Endothelial cell of umbilical vein (primary cell): Measurements from ENCODE around the gene SLC25A23.

Experiments used
- CTCF ChIP-seq, 2 donors: IDR thresholded peaks; 1 replicate in 1 of 2; 2 replicates in 1 of 2; pipeline ENCODE4 v1.5.1; 2011; ENCODE audit warnings: low read length in 2 of 2, mild to moderate bottlenecking in 2 of 2, moderate library complexity in 2 of 2, control low read depth in 1 of 2, inconsistent platforms in 1 of 2, low read depth in 1 of 2; ENCODE audit not compliant: insufficient read depth in 1 of 2; ENCODE audit errors: extremely low read depth in 1 of 2
- EZH2 ChIP-seq: IDR thresholded peaks from 2 replicates; pipeline ENCODE4 v1.6.1; 2012; ENCODE audit warnings: borderline replicate concordance, low read depth, mild to moderate bottlenecking, moderate library complexity, low read length, inconsistent platforms; ENCODE audit not compliant: severe bottlenecking
- GATA2 ChIP-seq: IDR thresholded peaks from 2 replicates; pipeline ENCODE4 v1.7.0; 2011; ENCODE audit warnings: low read depth, mild to moderate bottlenecking, moderate library complexity, mixed read lengths, low read length; ENCODE audit not compliant: insufficient read length, insufficient read depth
- JUN ChIP-seq: IDR thresholded peaks from 2 replicates; pipeline ENCODE4 v1.6.1; 2011; ENCODE audit warnings: borderline replicate concordance, low read depth; ENCODE audit not compliant: insufficient read length, insufficient read depth
- MYC ChIP-seq: IDR thresholded peaks from one replicate; pipeline ENCODE4 v1.6.1; 2011; ENCODE audit warnings: mild to moderate bottlenecking, low read depth, low read length
- POLR2A ChIP-seq: IDR thresholded peaks from 2 replicates; pipeline ENCODE4 v1.6.1; 2012; ENCODE audit warnings: low read depth, mild to moderate bottlenecking, control low read depth, low read length
- POLR2AphosphoS5 ChIP-seq: IDR thresholded peaks from 2 replicates; pipeline ENCODE4 v1.6.1; 2012; ENCODE audit warnings: low read depth, mild to moderate bottlenecking, control low read depth, low read length, moderate library complexity; ENCODE audit not compliant: insufficient read depth
- TF ChIP-seq, protein P1 (sequence below): IDR thresholded peaks from 2 replicates; pipeline ENCODE4 v1.6.1; 2011; ENCODE audit not compliant: insufficient read depth, insufficient read length

DNA sequence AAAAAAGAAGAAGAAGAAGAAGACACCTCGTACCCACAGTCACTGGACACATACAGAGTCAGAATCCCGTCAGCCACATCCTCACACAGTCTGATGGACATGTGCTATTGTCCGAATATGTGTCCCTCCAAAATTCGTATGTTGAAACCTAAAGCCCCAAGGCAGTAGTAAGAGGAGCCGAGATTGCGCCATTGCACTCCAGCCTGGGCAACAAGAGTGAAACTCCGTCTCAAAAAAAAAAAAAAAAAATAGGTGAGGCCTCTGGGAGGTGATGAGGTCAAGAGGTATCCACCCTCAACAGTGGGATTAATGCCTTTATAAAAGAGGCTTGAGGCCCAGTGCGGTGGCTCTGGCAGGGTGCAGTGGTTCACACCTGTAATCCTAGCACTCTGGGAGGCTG, 24.6 kb upstream of the SLC25A23 start:
- TF ChIP-seq CTCF (IDR thresholded peaks at IDR 0.05; ENCODE audit: extremely low read depth in 1 of 2, insufficient read depth in 1 of 2, low read depth in 1 of 2, low read length in 2 of 2) = no peak
- TF ChIP-seq MYC = no peak
- TF ChIP-seq POLR2A = no peak
- no peak for TF ChIP-seq POLR2AphosphoS5
- TF ChIP-seq, protein P1, sequence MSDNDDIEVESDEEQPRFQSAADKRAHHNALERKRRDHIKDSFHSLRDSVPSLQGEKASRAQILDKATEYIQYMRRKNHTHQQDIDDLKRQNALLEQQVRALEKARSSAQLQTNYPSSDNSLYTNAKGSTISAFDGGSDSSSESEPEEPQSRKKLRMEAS = no peak
- TF ChIP-seq EZH2 = no peak
- TF ChIP-seq GATA2 = no peak
- TF ChIP-seq JUN = no peak
